NT2/D1 (cell line): ENCODE data around the gene MAPK10.

Source experiments
- YY1 ChIP-seq: IDR thresholded peaks from 2 replicates; pipeline ENCODE4 v1.6.1; 2011; ENCODE audit not compliant: insufficient read length, insufficient read depth
- ZNF274 ChIP-seq: IDR thresholded peaks from 2 replicates; pipeline ENCODE4 v1.6.1; 2011; ENCODE audit warnings: mild to moderate bottlenecking, low read depth, low read length

GRCh38 chr4:86380181-86380724 lies 20.4 kb upstream of the MAPK10 start:
- TF ChIP-seq YY1, result no peak
- no peak for TF ChIP-seq ZNF274
